Stimulated activated CD8-positive, alpha-beta memory T cell treated with anti-CD3 and anti-CD28 coated beads, Interleukin-12 subunit alpha, Interleukin-12 subunit beta, amount 100 ng/mL, for 4 hours (primary cell): ENCODE results near the gene MCF2L2.

Experiments
- DNase-seq: peaks from one replicate; pipeline ENCODE4 v3.0.0-alpha.2; 2020; ENCODE audit warnings: low read depth

MCF2L2 gene

GRCh38 chr3:183163563-183163962, 264.9 kb downstream of the MCF2L2 start:
- DNase-seq: no peak

- DNase-seq: no peak
Measured at GRCh38 chr3:183161552-183162336, 266.7 kb downstream of the MCF2L2 start.

- no peak for DNase-seq
Measured at GRCh38 chr3:183160616-183161015, 267.8 kb downstream of the MCF2L2 start.

GRCh38 chr3:183159333-183159732, 269.1 kb downstream of the MCF2L2 start:
- no peak for DNase-seq

GRCh38 chr3:183158551-183159006, 269.8 kb downstream of the MCF2L2 start:
- DNase-seq: no peak

- no peak for DNase-seq
Measured at GRCh38 chr3:183158113-183158512, 270.3 kb downstream of the MCF2L2 start.

- no peak for DNase-seq
Measured at GRCh38 chr3:183156266-183156665, 272.2 kb downstream of the MCF2L2 start.

- no peak for DNase-seq
Measured at GRCh38 chr3:183155499-183155898, 272.9 kb downstream of the MCF2L2 start.

- DNase-seq: no peak
Measured at GRCh38 chr3:183153210-183153950, 275.0 kb downstream of the MCF2L2 start.

GRCh38 chr3:183151821-183152351, 276.5 kb downstream of the MCF2L2 start:
- DNase-seq: no peak

- no peak for DNase-seq
Measured at GRCh38 chr3:183151086-183151485, 277.3 kb downstream of the MCF2L2 start.

- DNase-seq: no peak
Measured at GRCh38 chr3:183149915-183150750, 278.3 kb downstream of the MCF2L2 start.

GRCh38 chr3:183148056-183148455, 280.4 kb downstream of the MCF2L2 start:
- no peak for DNase-seq

- DNase-seq: no peak
Measured at GRCh38 chr3:183144363-183144762, 284.1 kb downstream of the MCF2L2 start.

- DNase-seq: no peak
Measured at GRCh38 chr3:183142199-183142598, 286.2 kb downstream of the MCF2L2 start.

GRCh38 chr3:183134844-183135243, 293.6 kb downstream of the MCF2L2 start:
- DNase-seq: no peak

- DNase-seq: no peak
Measured at GRCh38 chr3:183132409-183132808, 296.0 kb downstream of the MCF2L2 start.

GRCh38 chr3:183131735-183132134, 296.7 kb downstream of the MCF2L2 start:
- DNase-seq: no peak

- DNase-seq: no peak
Measured at GRCh38 chr3:183131186-183131725, 297.2 kb downstream of the MCF2L2 start.

- no peak for DNase-seq
Measured at GRCh38 chr3:183129243-183129642, 299.2 kb downstream of the MCF2L2 start.

GRCh38 chr3:183128709-183129108, 299.7 kb downstream of the MCF2L2 start:
- DNase-seq: no peak
